Activated CD8-positive, alpha-beta T cell treated with anti-CD3 and anti-CD28 coated beads, Interleukin-2, amount 10 ng/mL, durations not matched to agents 7 days and 5 days (primary cell): ENCODE data around the gene NAT9. TPM values are rescaled to one million over a fixed set of nuclear protein-coding genes. Genes with fewer than 3 reads are reported as not detected.

Experiments used
- ATAC-seq: fragments of 150-1000 bp; cut with Tn5 transposase; one replicate; pipeline ENCODE4 v1.10.0; 2021; ENCODE audit warnings: moderate library complexity
- CTCF ChIA-PET: fragments of 350-600 bp; sonication (Branson Sonifier 250); formaldehyde crosslinking; loops from one replicate; lab custom pipeline; 2021; ENCODE audit warnings: antibody characterized with exemption; lab: Charles Lee
- POLR2A ChIA-PET: fragments of 350-600 bp; sonication (Branson Sonifier 250); formaldehyde crosslinking; loops from one replicate; lab custom pipeline; 2021; ENCODE audit warnings: antibody characterized with exemption; lab: Charles Lee
- DNase-seq: peaks from one replicate; pipeline ENCODE4 v3.0.0-alpha.2; 2020
- H3K27ac Mint-ChIP-seq: one replicate; pipeline ENCODE4 v1.8.0; 2021; ENCODE audit warnings: mild to moderate bottlenecking, mixed read lengths
- H3K27me3 Mint-ChIP-seq: one replicate; pipeline ENCODE4 v1.8.0; 2021; ENCODE audit warnings: low read depth, mixed read lengths
- H3K36me3 Mint-ChIP-seq: one replicate; pipeline ENCODE4 v1.8.0; 2021; ENCODE audit warnings: low read depth, mixed read lengths
- H3K4me1 Mint-ChIP-seq: one replicate; pipeline ENCODE4 v1.8.0; 2021; ENCODE audit warnings: low read depth, mixed read lengths
- H3K4me3 Mint-ChIP-seq: one replicate; pipeline ENCODE4 v1.8.0; 2021; ENCODE audit warnings: mild to moderate bottlenecking, mixed read lengths
- H3K9me3 Mint-ChIP-seq: one replicate; pipeline ENCODE4 v1.8.0; 2022; ENCODE audit warnings: mixed read lengths; ENCODE audit not compliant: insufficient read depth
- total RNA-seq, 2 experiments: library from RNA; stranded (reverse); gene quantifications; one replicate each; pipeline ENCODE4 v1.2.3, GENCODE V29; 2021

Gene NAT9
- total RNA-seq, 2 experiments from 2014 or later, result 28.3 to 30.7 TPM

GRCh38 chr17:74803388-74803930 is 27.3 kb upstream of the NAT9 start:
- no peaks in the 10 kb centered on the region for H3K27me3 Mint-ChIP-seq
- no peak overlapping the region for H3K4me3 Mint-ChIP-seq
- ChIA-PET CTCF (no interaction called here), POLR2A (no interaction called here)
- DNase-seq (no peak), ATAC-seq (no peak)
- peaks cover 24% of the 10 kb centered on the region for H3K36me3 Mint-ChIP-seq
- H3K4me1 Mint-ChIP-seq, result no peaks in the 10 kb centered on the region
- no peaks in the 10 kb centered on the region for H3K9me3 Mint-ChIP-seq
- H3K27ac Mint-ChIP-seq, result no peak overlapping the region

GRCh38 chr17:74801896-74802295 is 25.8 kb upstream of the NAT9 start:
- no peaks in the 10 kb centered on the region for H3K27me3 Mint-ChIP-seq
- no peak overlapping the region for H3K4me3 Mint-ChIP-seq
- no peaks in the 10 kb centered on the region for H3K9me3 Mint-ChIP-seq
- POLR2A ChIA-PET, result interaction anchor here (0.5 to 0.9 kb wide), 2 partner anchors 26 to 64 kb away, joined by 3 read pairs; partner anchors contain the start of gene NAT9
- peaks cover 11% of the 10 kb centered on the region for H3K4me1 Mint-ChIP-seq
- ATAC-seq, result no peak
- peaks cover 32% of the 10 kb centered on the region for H3K36me3 Mint-ChIP-seq
- CTCF ChIA-PET, result interaction anchor here (0.9 kb wide), 1 partner anchor 11 kb away, joined by 3 read pairs; no protein-coding TSS in a partner anchor
- DNase-seq, result no peak
- no peak overlapping the region for H3K27ac Mint-ChIP-seq

GRCh38 chr17:74800531-74800930 is 24.4 kb upstream of the NAT9 start:
- H3K27ac Mint-ChIP-seq, result no peak overlapping the region
- H3K27me3 Mint-ChIP-seq, result no peaks in the 10 kb centered on the region
- ATAC-seq (no peak), DNase-seq (no peak)
- H3K4me1 Mint-ChIP-seq, result peaks cover 16% of the 10 kb centered on the region
- no peak overlapping the region for H3K4me3 Mint-ChIP-seq
- H3K9me3 Mint-ChIP-seq, result no peaks in the 10 kb centered on the region
- POLR2A ChIA-PET, result no interaction called here
- CTCF ChIA-PET, result no interaction called here
- H3K36me3 Mint-ChIP-seq, result peaks cover 39% of the 10 kb centered on the region

GRCh38 chr17:74799097-74799496 is 23.0 kb upstream of the NAT9 start:
- H3K36me3 Mint-ChIP-seq, result peaks cover 46% of the 10 kb centered on the region
- DNase-seq (no peak), ATAC-seq (no peak)
- H3K4me1 Mint-ChIP-seq, result peaks cover 16% of the 10 kb centered on the region
- ChIA-PET POLR2A (no interaction called here), CTCF (no interaction called here)
- no peak overlapping the region for H3K4me3 Mint-ChIP-seq
- H3K9me3 Mint-ChIP-seq, result no peaks in the 10 kb centered on the region
- no peaks in the 10 kb centered on the region for H3K27me3 Mint-ChIP-seq
- no peak overlapping the region for H3K27ac Mint-ChIP-seq

- no peaks in the 10 kb centered on the region for H3K9me3 Mint-ChIP-seq
- ATAC-seq (no peak), DNase-seq (no peak)
- peaks cover 46% of the 10 kb centered on the region for H3K36me3 Mint-ChIP-seq
- ChIA-PET CTCF (no interaction called here), POLR2A (no interaction called here)
- H3K27ac Mint-ChIP-seq, result no peak overlapping the region
- H3K4me1 Mint-ChIP-seq, result peaks cover 16% of the 10 kb centered on the region
- H3K27me3 Mint-ChIP-seq, result no peaks in the 10 kb centered on the region
- H3K4me3 Mint-ChIP-seq, result no peak overlapping the region
Measured at GRCh38 chr17:74798239-74798707, 22.1 kb upstream of the NAT9 start.

- Mint-ChIP-seq H3K27ac (no peak overlapping the region), H3K36me3 (peaks cover 47% of the 10 kb centered on the region), H3K4me1 (peaks cover 16% of the 10 kb centered on the region), H3K4me3 (no peak overlapping the region), H3K27me3 (no peaks in the 10 kb centered on the region), H3K9me3 (no peaks in the 10 kb centered on the region)
- DNase-seq (no peak), ATAC-seq (no peak)
- ChIA-PET CTCF (no interaction called here), POLR2A (interaction anchor here (0.6 kb wide), 1 partner anchor 68 kb away, joined by 3 read pairs; no protein-coding TSS in a partner anchor)
Measured at GRCh38 chr17:74797824-74798223, 21.7 kb upstream of the NAT9 start.

- POLR2A ChIA-PET, result interaction anchor here (0.6 to 0.8 kb wide), 2 partner anchors 8 to 69 kb away, joined by 3 read pairs; no protein-coding TSS in a partner anchor
- no peak overlapping the region for H3K4me3 Mint-ChIP-seq
- peaks cover 50% of the 10 kb centered on the region for H3K36me3 Mint-ChIP-seq
- H3K4me1 Mint-ChIP-seq, result peaks cover 16% of the 10 kb centered on the region
- no peak for ATAC-seq
- no peaks in the 10 kb centered on the region for H3K27me3 Mint-ChIP-seq
- no peak for DNase-seq
- H3K9me3 Mint-ChIP-seq, result no peaks in the 10 kb centered on the region
- CTCF ChIA-PET, result interaction anchor here (1.0 kb wide), 1 partner anchor 69 kb away, joined by 3 read pairs; no protein-coding TSS in a partner anchor
- peak overlapping the region; percentile 16 for H3K27ac Mint-ChIP-seq
Measured at GRCh38 chr17:74796866-74797265, 20.7 kb upstream of the NAT9 start.

GRCh38 chr17:74796211-74796610 is 20.1 kb upstream of the NAT9 start:
- CTCF ChIA-PET, result interaction anchor here (0.8 to 1.3 kb wide), 3 partner anchors 14 to 69 kb away, joined by 3 to 4 read pairs (median 3); no protein-coding TSS in a partner anchor
- peaks cover 21% of the 10 kb centered on the region for H3K4me1 Mint-ChIP-seq
- no peaks in the 10 kb centered on the region for H3K9me3 Mint-ChIP-seq
- POLR2A ChIA-PET, result interaction anchor here (0.8 kb wide), 1 partner anchor 9 kb away, joined by 3 read pairs; no protein-coding TSS in a partner anchor
- H3K4me3 Mint-ChIP-seq, result no peak overlapping the region
- no peaks in the 10 kb centered on the region for H3K27me3 Mint-ChIP-seq
- ATAC-seq (no peak), DNase-seq (no peak)
- H3K36me3 Mint-ChIP-seq, result peaks cover 51% of the 10 kb centered on the region
- no peak overlapping the region for H3K27ac Mint-ChIP-seq

- CTCF ChIA-PET, result interaction anchor here (0.8 to 1.4 kb wide), 5 partner anchors 14 to 165 kb away, joined by 3 to 4 read pairs (median 3); no protein-coding TSS in a partner anchor
Measured at GRCh38 chr17:74795327-74796020, 19.3 kb upstream of the NAT9 start.

GRCh38 chr17:74792586-74793105 is 16.5 kb upstream of the NAT9 start:
- CTCF ChIA-PET, result interaction anchor here (1.6 to 8.5 kb wide), 7 partner anchors 33 to 165 kb away, joined by 3 to 294 read pairs (median 34); partner anchors contain the start of genes FDXR, GRIN2C and RAB37
- POLR2A ChIA-PET, result no interaction called here
- no peak for ATAC-seq

More at GRCh38 chr17:74795327-74796020, 19.3 kb upstream of the NAT9 start:
- no peak for ATAC-seq
- Mint-ChIP-seq H3K27me3 (no peaks in the 10 kb centered on the region), H3K9me3 (no peaks in the 10 kb centered on the region), H3K27ac (no peak overlapping the region), H3K4me1 (peaks cover 29% of the 10 kb centered on the region), H3K36me3 (peaks cover 54% of the 10 kb centered on the region), H3K4me3 (no peak overlapping the region)
- DNase-seq, result no peak
- POLR2A ChIA-PET, result no interaction called here

GRCh38 chr17:74790161-74791058 is 14.3 kb upstream of the NAT9 start:
- Mint-ChIP-seq H3K4me3 (peak overlapping the region; percentile 39), H3K4me1 (peaks cover 47% of the 10 kb centered on the region), H3K27ac (peak overlapping the region; percentile 68), H3K9me3 (no peaks in the 10 kb centered on the region), H3K36me3 (peaks cover 48% of the 10 kb centered on the region), H3K27me3 (no peaks in the 10 kb centered on the region)
- DNase-seq (no peak), ATAC-seq (peak; percentile 19)
- ChIA-PET POLR2A (interaction anchor here (0.6 to 1.6 kb wide), 4 partner anchors 11 to 75 kb away, joined by 3 to 5 read pairs (median 4); no protein-coding TSS in a partner anchor), CTCF (interaction anchor here (0.6 to 8.5 kb wide), 39 partner anchors 8 to 803 kb away, joined by 3 to 294 read pairs (median 5); partner anchors contain the start of genes FDXR, GRIN2C, NAT9 and RAB37)

More at GRCh38 chr17:74792586-74793105, 16.5 kb upstream of the NAT9 start:
- H3K27me3 Mint-ChIP-seq, result no peaks in the 10 kb centered on the region
- no peak overlapping the region for H3K27ac Mint-ChIP-seq
- H3K9me3 Mint-ChIP-seq, result no peaks in the 10 kb centered on the region
- peaks cover 47% of the 10 kb centered on the region for H3K36me3 Mint-ChIP-seq
- no peak overlapping the region for H3K4me3 Mint-ChIP-seq
- H3K4me1 Mint-ChIP-seq, result peaks cover 43% of the 10 kb centered on the region
- no peak for DNase-seq
